Activated CD8-positive, alpha-beta memory T cell treated with anti-CD3 and anti-CD28 coated beads, Interleukin-2, amount 50 U/mL, for 1 hour (primary cell): Measurements from ENCODE around the gene PPP2R5D.
"Not testable (repeated sequence)": the region's sequence is repeated elsewhere in the genome, so short reads cannot be mapped to it uniquely, and the experiment has no call there.

Experiments used
- DNase-seq: peaks from one replicate; pipeline ENCODE4 v3.0.0-alpha.2; 2020; ENCODE audit errors: extremely low read depth

PPP2R5D gene

GRCh38 chr6:43032326-43032725, 48.0 kb downstream of the PPP2R5D start:
- no peak for DNase-seq

- DNase-seq, result no peak
Measured at GRCh38 chr6:43033496-43034189, 49.3 kb downstream of the PPP2R5D start.

- no peak for DNase-seq
Measured at GRCh38 chr6:43034190-43034525, 49.8 kb downstream of the PPP2R5D start.

GRCh38 chr6:43035495-43036194, 51.3 kb downstream of the PPP2R5D start:
- no peak for DNase-seq

- no peak for DNase-seq
Measured at GRCh38 chr6:43036712-43037111, 52.3 kb downstream of the PPP2R5D start.

GRCh38 chr6:43037197-43037596, 52.8 kb downstream of the PPP2R5D start:
- DNase-seq, result no peak

- no peak for DNase-seq
Measured at GRCh38 chr6:43037706-43038105, 53.3 kb downstream of the PPP2R5D start.

GRCh38 chr6:43038727-43039126, 54.4 kb downstream of the PPP2R5D start:
- DNase-seq, result no peak

GRCh38 chr6:43040542-43041257, 56.3 kb downstream of the PPP2R5D start:
- DNase-seq, result no peak

GRCh38 chr6:43041475-43041874, 57.1 kb downstream of the PPP2R5D start:
- not testable (repeated sequence) for DNase-seq

GRCh38 chr6:43043310-43043709, 58.9 kb downstream of the PPP2R5D start:
- no peak for DNase-seq

- no peak for DNase-seq
Measured at GRCh38 chr6:43045371-43045930, 61.1 kb downstream of the PPP2R5D start.

GRCh38 chr6:43047998-43048397, 63.6 kb downstream of the PPP2R5D start:
- DNase-seq, result no peak

GRCh38 chr6:43050981-43051380, 66.6 kb downstream of the PPP2R5D start:
- no peak for DNase-seq

- no peak for DNase-seq
Measured at GRCh38 chr6:43052225-43052841, 68.0 kb downstream of the PPP2R5D start.

- no peak for DNase-seq
Measured at GRCh38 chr6:43052842-43053544, 68.6 kb downstream of the PPP2R5D start.

GRCh38 chr6:43053545-43054205, 69.3 kb downstream of the PPP2R5D start, which contains the start of gene CUL7:
Gene CUL7 (minus strand): TSS chr6:43053851. CDS start chr6:43052788, 1,063 bp downstream.
- peak; percentile 66 for DNase-seq

GRCh38 chr6:43054206-43054943, 70.0 kb downstream of the PPP2R5D start:
- no peak for DNase-seq

- no peak for DNase-seq
Measured at GRCh38 chr6:43055966-43056365, 71.6 kb downstream of the PPP2R5D start.

GRCh38 chr6:43058531-43058930, 74.2 kb downstream of the PPP2R5D start:
- DNase-seq, result no peak
